AG09309 (cell line): Measurements from ENCODE around the gene UST.
"Not testable (repeated sequence)": the region's sequence is repeated elsewhere in the genome, so short reads cannot be mapped to it uniquely, and the experiment has no call there.

ENCODE experiments used
- DNase-seq: peaks from one replicate; pipeline ENCODE4 v3.0.0-alpha.2; 2010; ENCODE audit warnings: low read depth
- H3K4me3 ChIP-seq: 2 replicates; pipeline ENCODE4 v1.5.1; 2011; ENCODE audit warnings: mild to moderate bottlenecking, low read depth, low read length, moderate library complexity; ENCODE audit not compliant: control insufficient read depth
- TF ChIP-seq, protein P1 (sequence below): IDR thresholded peaks from 2 replicates; pipeline ENCODE4 v1.5.1; 2011; ENCODE audit warnings: mild to moderate bottlenecking, low read depth, low read length, inconsistent platforms; ENCODE audit not compliant: insufficient read depth, control insufficient read depth; ENCODE audit errors: missing control alignments

Gene UST

DNA sequence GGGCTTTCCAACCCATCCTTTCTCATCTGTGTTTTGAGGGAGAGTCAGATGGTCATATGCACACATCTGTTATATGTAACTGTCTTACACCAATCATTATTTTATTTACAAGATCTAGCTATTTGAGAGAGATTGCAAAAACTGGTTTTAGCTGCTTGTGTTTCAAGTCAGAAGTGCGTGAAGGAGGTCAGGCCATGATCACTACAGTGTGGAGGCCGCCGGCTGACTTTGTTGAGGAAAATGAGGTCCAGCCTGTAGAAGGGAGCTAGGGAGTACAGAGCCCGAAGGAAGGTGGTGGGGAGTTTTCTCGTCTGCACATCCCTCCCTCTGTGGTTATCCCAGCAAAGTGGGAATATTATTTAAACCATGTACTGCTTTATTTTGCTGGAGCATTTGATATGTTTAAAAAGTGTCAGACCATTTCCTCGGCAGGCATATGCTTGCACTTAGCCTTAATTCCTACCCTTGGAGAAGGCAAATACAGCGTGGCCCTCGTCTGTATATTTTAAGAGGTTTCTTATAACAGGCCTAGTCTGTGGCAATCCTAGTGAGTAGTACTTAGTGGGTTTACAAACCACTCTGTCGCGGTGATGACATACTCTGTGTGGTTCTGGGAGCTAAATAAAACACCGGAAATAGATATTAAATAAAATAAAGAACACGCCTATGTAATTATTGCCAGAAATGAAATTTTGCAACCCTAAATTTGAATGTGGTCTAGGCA, 95.6 kb downstream of the UST start:
- DNase-seq, result no peak
- no peak overlapping the region for H3K4me3 ChIP-seq
- TF ChIP-seq, protein P1, sequence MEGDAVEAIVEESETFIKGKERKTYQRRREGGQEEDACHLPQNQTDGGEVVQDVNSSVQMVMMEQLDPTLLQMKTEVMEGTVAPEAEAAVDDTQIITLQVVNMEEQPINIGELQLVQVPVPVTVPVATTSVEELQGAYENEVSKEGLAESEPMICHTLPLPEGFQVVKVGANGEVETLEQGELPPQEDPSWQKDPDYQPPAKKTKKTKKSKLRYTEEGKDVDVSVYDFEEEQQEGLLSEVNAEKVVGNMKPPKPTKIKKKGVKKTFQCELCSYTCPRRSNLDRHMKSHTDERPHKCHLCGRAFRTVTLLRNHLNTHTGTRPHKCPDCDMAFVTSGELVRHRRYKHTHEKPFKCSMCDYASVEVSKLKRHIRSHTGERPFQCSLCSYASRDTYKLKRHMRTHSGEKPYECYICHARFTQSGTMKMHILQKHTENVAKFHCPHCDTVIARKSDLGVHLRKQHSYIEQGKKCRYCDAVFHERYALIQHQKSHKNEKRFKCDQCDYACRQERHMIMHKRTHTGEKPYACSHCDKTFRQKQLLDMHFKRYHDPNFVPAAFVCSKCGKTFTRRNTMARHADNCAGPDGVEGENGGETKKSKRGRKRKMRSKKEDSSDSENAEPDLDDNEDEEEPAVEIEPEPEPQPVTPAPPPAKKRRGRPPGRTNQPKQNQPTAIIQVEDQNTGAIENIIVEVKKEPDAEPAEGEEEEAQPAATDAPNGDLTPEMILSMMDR, result no peak

DNA sequence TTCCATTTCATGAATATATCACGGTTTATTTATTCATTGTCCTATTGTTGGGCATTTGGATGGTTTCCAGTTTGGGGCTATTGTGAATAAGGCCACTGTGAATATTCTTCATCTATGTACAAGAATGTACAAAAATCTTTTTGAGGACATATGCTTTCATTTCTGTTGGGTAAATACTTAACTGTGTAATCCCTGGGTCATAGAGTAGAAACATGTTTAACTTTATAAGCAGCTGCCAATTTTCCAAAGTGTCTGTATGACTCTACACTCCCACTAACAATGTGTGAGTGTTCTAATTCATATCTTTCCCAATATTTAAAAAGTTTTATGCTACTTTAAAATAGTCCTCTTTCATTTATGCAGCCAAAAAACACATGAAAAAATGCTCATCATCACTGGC, 98.6 kb downstream of the UST start:
- TF ChIP-seq, protein P1, result no peak
- H3K4me3 ChIP-seq, result no peak overlapping the region
- no peak for DNase-seq

DNA sequence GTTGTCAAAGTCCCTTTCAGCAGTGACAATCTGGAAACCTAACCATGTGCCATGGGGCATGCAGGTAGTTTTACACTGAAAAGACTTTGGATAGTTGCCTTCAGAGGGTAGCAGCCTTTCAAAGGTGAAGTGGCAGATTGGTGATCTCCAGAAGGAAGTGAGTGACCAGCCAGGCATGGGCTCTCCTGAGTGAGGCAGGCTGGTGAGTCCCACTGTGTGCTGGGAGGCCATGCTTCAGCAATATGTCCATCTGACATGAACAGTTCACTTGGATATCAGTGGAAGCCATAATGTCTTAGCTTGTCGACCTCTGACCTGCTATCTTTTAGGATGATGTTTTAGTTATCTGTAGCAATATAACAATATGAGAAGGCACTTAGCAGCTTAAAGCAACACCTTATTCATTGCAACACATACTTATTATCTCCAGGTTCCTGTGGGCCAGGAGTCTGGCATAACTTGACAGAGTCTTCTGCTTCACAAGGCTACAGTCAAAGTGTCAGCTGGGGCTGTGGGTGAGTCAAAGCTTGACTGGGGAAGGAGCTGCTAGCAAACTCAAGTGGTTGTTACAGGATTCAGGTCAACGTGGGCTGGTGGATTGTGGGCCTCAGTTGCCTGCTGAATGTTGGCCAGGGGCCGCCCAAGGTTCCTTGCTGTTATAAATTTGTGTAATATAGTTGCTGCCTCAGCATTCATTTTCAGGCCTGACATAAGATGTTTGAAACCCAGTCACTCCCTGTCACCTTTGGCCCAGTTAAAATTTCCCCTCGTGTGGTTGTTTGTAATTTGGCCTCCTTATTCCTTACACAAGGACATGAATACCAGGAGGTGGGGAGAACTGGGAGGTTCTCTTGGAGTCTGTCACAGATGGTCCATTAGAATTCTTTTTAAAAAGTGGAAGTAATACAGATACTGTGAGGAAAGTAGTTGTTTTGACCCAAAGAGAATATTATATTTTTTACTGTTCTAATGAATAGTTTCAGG, 100.2 kb downstream of the UST start:
- TF ChIP-seq, protein P1, result no peak
- DNase-seq, result no peak
- no peak overlapping the region for H3K4me3 ChIP-seq

- DNase-seq, result no peak
- no peak overlapping the region for H3K4me3 ChIP-seq
- TF ChIP-seq, protein P1, result no peak
Observed at GRCh38 chr6:148848915-148849314, 102.1 kb downstream of the UST start.

- not testable (repeated sequence) for DNase-seq, H3K4me3 ChIP-seq
Observed at GRCh38 chr6:148849449-148849848, 102.6 kb downstream of the UST start.

- TF ChIP-seq, protein P1, result no peak
- no peak for DNase-seq
- H3K4me3 ChIP-seq, result no peak overlapping the region
Observed at GRCh38 chr6:148850964-148851363, 104.1 kb downstream of the UST start.
